ENCODE data around the gene IL13RA1.

The IL13RA1 gene

GRCh38 chrX:118717678-118718391, 9.6 kb upstream of the IL13RA1 start:
- no peak overlapping the region for H2AFZ ChIP-seq (ENCODE audit: low read length)
- H3F3A ChIP-seq (ENCODE audit: insufficient read depth, low read length) = no peaks in the 10 kb centered on the region
- H3K36me3 ChIP-seq (ENCODE audit: insufficient read depth, low read length) = no peaks in the 10 kb centered on the region
- H3K4me2 ChIP-seq (ENCODE audit: low read length) = no peak overlapping the region
- H3K9me2 ChIP-seq (ENCODE audit: low read depth, low read length) = no peaks in the 10 kb centered on the region
- H3K79me2 ChIP-seq (ENCODE audit: insufficient read depth, low read length) = no peaks in the 10 kb centered on the region
- no peak for TF ChIP-seq EZH2 (IDR thresholded peaks at IDR 0.05; ENCODE audit: borderline replicate concordance, low read length)
- no peaks in the 10 kb centered on the region for H3K4me1 ChIP-seq (ENCODE audit: insufficient read depth, low read length, severe bottlenecking)
- H3K27ac ChIP-seq (ENCODE audit: low read depth, low read length, poor library complexity, severe bottlenecking) = no peak overlapping the region
- H3K27me3 ChIP-seq (ENCODE audit: insufficient read depth, low read length) = no peaks in the 10 kb centered on the region
- H4K20me1 ChIP-seq (ENCODE audit: insufficient read depth, low read length) = no peaks in the 10 kb centered on the region
- H3K9ac ChIP-seq (ENCODE audit: low read length) = no peak overlapping the region
- no peaks in the 10 kb centered on the region for H3K9me3 ChIP-seq (ENCODE audit: low read length)
- H3K4me3 ChIP-seq (ENCODE audit: low read depth, low read length, poor library complexity, severe bottlenecking) = no peak overlapping the region

GRCh38 chrX:118718737-118719136, 8.7 kb upstream of the IL13RA1 start:
- H3K9me3 ChIP-seq (ENCODE audit: low read length) = no peaks in the 10 kb centered on the region
- no peaks in the 10 kb centered on the region for H4K20me1 ChIP-seq (ENCODE audit: insufficient read depth, low read length)
- no peaks in the 10 kb centered on the region for H3K4me1 ChIP-seq (ENCODE audit: insufficient read depth, low read length, severe bottlenecking)
- no peak overlapping the region for H2AFZ ChIP-seq (ENCODE audit: low read length)
- H3K9ac ChIP-seq (ENCODE audit: low read length) = no peak overlapping the region
- no peak overlapping the region for H3K27ac ChIP-seq (ENCODE audit: low read depth, low read length, poor library complexity, severe bottlenecking)
- no peak overlapping the region for H3K4me2 ChIP-seq (ENCODE audit: low read length)
- H3K4me3 ChIP-seq (ENCODE audit: low read depth, low read length, poor library complexity, severe bottlenecking) = no peak overlapping the region
- H3F3A ChIP-seq (ENCODE audit: insufficient read depth, low read length) = no peaks in the 10 kb centered on the region
- no peaks in the 10 kb centered on the region for H3K9me2 ChIP-seq (ENCODE audit: low read depth, low read length)
- TF ChIP-seq CTCF (IDR thresholded peaks at IDR 0.05; ENCODE audit: low read length) = no peak
- no peak for TF ChIP-seq EZH2 (IDR thresholded peaks at IDR 0.05; ENCODE audit: borderline replicate concordance, low read length)
- no peaks in the 10 kb centered on the region for H3K79me2 ChIP-seq (ENCODE audit: insufficient read depth, low read length)
- no peaks in the 10 kb centered on the region for H3K36me3 ChIP-seq (ENCODE audit: insufficient read depth, low read length)
- H3K27me3 ChIP-seq (ENCODE audit: insufficient read depth, low read length) = no peaks in the 10 kb centered on the region

GRCh38 chrX:118720058-118720707, 7.2 kb upstream of the IL13RA1 start:
- no peaks in the 10 kb centered on the region for H3K27me3 ChIP-seq (ENCODE audit: insufficient read depth, low read length)
- H3K4me3 ChIP-seq (ENCODE audit: low read depth, low read length, poor library complexity, severe bottlenecking) = no peak overlapping the region
- H2AFZ ChIP-seq (ENCODE audit: low read length) = no peak overlapping the region
- no peaks in the 10 kb centered on the region for H3K79me2 ChIP-seq (ENCODE audit: insufficient read depth, low read length)
- TF ChIP-seq CTCF (IDR thresholded peaks at IDR 0.05; ENCODE audit: low read length) = no peak
- TF ChIP-seq EZH2 (IDR thresholded peaks at IDR 0.05; ENCODE audit: borderline replicate concordance, low read length) = no peak
- H3K9ac ChIP-seq (ENCODE audit: low read length) = no peak overlapping the region
- H3K36me3 ChIP-seq (ENCODE audit: insufficient read depth, low read length) = no peaks in the 10 kb centered on the region
- H3K9me2 ChIP-seq (ENCODE audit: low read depth, low read length) = no peaks in the 10 kb centered on the region
- no peak overlapping the region for H3K27ac ChIP-seq (ENCODE audit: low read depth, low read length, poor library complexity, severe bottlenecking)
- no peaks in the 10 kb centered on the region for H3K9me3 ChIP-seq (ENCODE audit: low read length)
- H4K20me1 ChIP-seq (ENCODE audit: insufficient read depth, low read length) = no peaks in the 10 kb centered on the region
- H3K4me1 ChIP-seq (ENCODE audit: insufficient read depth, low read length, severe bottlenecking) = peaks cover 8% of the 10 kb centered on the region
- H3F3A ChIP-seq (ENCODE audit: insufficient read depth, low read length) = no peaks in the 10 kb centered on the region
- no peak overlapping the region for H3K4me2 ChIP-seq (ENCODE audit: low read length)

Measured in OCI-LY1 (cell line).